Stimulated activated CD4-positive, alpha-beta T cell treated with anti-CD3 and anti-CD28 coated beads, Interleukin-4, amount 100 ng/mL, for 1 hour (primary cell): ENCODE results near the gene FAM200C.

Experiments used
- DNase-seq: peaks from one replicate; pipeline ENCODE4 v3.0.0-alpha.2; 2020

FAM200C gene

DNA sequence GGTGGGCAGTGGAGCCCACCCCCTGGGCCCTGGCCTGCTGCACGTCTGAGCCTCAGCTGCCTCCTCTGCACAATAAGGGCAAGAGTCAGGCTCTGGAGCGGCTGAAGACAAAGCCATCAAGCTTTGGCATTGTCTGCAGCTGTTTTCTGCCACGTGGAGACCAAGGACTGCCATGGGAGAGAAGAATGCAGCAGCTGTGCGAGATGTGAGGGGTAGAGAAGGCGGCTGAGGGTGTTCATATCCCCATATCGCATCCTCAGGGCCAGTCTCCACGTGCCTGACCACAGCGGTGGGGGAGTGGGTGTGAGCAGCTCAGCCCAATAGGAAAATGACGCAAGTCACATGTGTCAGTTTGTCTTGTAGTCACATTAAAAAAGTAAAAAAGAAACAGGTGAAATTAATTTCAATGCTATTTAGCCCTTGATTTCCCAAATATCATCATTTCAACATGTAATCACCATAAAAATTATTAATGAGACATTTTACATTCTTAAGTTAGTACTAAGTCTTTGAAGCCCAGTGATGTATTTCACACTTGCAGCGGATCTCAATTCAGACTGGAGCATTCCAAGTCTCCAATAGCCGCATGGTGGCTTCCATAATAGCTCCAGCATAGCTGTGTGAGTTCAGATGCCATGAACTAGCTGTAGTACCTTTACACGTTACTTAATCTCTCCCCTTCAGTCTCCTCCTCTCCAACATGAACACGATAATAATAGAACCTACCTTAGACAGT lies 36.0 kb downstream of the FAM200C start:
- no peak for DNase-seq

- DNase-seq, result no peak
Observed at GRCh38 chr5:160363211-160363610, 36.6 kb downstream of the FAM200C start.

GRCh38 chr5:160361624-160362228 lies 38.1 kb downstream of the FAM200C start:
- DNase-seq, result no peak

DNA sequence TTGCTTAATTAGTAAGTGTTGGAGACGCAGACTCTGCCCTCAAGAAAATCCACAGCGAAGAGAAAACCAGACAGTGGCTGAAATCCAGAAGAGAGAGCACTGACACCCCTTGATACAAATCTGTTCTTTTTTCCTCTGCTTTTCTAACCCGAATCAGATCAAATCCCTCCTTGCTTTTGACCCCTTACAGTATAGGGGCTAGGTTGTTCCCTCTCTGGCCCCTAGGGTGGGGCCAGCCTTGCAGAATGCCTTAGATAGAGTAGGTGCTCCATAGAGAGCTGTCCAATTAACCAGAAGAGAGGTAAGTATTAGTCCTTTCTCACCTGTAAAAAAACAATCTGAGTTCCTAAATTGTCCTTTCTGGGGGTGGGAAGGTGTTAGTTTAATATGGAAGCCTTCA lies 39.5 kb downstream of the FAM200C start:
- DNase-seq, result no peak

DNA sequence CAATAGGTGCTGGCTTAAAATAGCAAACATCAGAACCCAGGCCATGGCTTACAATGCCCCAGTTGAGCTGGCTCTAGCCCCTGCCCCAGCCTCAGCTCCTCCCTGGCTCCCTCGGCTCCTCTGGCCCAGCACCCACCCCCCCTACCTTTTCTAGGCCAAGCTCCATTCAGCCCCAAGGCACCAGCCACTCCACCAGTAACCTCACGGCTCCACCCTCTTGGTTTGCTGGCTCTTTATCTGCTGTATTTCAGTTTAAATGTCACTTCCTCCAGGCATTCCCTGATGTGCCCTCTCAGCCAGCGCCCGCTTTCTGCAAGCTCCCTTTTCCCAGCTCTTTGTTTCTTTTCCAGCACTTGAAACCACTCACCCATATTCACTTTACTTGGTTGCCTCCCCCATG lies 40.0 kb downstream of the FAM200C start:
- no peak for DNase-seq

DNA sequence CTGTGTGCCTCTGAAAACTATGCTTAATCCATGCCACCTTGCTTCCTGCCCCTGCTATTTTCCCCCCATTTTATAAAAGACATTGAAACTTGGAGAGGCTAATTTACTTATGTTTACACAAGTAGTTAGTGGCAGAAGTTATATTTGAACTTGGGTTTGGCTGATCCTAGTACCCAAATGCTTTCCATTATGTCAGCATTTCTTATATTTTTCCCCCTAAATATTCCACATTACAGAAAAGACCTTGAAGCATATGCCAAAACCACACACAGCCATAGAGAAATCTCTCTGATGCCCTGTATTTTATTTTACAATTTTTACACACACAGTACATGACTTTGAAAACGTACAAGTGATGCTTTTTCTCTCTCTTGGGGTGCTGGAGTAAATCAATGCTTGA lies 40.6 kb downstream of the FAM200C start:
- no peak for DNase-seq

GRCh38 chr5:160357861-160358411 lies 41.9 kb downstream of the FAM200C start:
- DNase-seq, result no peak

- DNase-seq, result no peak
Observed at GRCh38 chr5:160357394-160357793, 42.5 kb downstream of the FAM200C start.

GRCh38 chr5:160356550-160357347 lies 43.1 kb downstream of the FAM200C start:
- DNase-seq, result no peak

DNA sequence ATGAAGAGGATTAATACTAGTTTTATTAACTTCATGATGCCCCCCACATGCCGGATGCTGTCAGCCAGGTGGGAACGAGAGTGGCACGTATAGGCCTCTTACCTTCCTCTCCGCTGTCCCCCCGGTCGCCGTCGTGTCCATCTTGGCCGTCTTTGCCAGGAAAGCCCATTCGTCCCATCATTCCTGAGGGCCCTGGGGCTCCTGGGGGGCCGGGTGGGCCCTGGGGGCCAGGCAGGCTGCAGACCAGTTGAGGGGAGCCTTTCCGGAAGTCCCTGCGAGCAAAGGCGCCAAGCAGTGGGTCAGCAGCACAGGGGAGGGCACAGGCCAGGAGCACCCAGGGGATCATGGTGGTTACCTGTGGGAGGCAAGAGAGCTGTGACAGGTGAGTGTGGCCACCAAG lies 45.2 kb downstream of the FAM200C start:
- DNase-seq, result no peak

DNA sequence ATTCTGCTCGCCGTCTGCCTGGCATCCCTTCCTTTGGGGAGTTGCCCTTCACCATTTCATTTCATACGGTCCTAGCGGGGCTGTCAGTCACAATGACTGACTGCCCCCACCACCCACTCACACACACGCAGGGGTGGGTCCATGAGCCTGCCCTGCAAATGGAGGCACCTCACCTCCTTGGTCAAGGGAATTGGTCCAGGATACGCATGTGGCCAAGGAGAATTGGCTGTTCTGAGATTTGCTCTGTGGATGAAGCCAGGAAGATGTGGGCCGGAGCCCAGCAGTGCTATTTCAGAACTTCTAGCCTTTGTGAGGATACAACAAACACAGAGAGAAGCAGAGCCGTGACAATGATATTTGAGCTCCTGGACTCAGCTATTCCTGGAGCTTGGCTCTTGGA lies 46.5 kb downstream of the FAM200C start:
- no peak for DNase-seq

DNA sequence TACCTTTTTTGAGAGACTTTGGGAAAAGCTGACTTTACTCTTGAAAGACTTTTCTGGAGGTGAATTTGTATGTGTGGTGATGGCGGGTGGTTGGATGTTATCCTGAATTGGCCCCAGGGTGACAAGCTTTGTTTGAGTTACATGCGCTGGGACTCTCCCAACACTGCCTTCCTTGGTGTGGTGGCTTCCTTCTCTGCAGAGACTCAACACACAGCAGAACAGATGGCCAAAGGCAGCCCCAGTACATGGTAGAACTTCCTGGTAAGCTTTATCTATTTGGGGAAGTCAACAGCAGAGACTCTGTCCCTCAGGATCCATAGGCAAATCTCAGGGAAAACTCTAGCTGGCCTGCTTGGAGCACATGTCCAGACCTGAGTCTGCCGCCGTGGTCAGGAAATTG lies 47.5 kb downstream of the FAM200C start:
- DNase-seq, result no peak

- DNase-seq, result no peak
Observed at GRCh38 chr5:160349935-160350303, 49.9 kb downstream of the FAM200C start.

- DNase-seq, result no peak
Observed at GRCh38 chr5:160349249-160349934, 50.5 kb downstream of the FAM200C start.

GRCh38 chr5:160348080-160348479 lies 51.8 kb downstream of the FAM200C start:
- DNase-seq, result no peak

DNA sequence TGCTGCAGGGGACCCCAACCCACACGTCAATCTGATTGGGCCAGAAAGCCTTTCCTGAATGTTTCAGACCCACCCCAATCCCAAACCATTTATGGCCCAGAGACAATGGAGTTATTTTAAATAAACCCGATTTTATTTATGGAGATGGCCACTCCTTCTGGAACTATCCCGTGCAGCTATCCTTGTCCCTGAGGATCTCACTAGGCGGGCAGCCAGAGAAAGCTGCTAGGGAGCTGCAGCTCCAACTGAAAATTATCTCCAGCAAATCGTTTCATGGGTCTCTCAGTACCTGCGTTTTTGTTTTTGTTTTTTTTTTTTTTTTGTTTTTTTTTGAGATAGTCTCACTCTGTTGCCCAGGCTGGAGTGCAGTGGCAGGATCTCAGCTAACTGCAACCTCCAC lies 52.4 kb downstream of the FAM200C start:
- DNase-seq, result no peak
